Neuronal stem cell (in vitro differentiated cells): ENCODE results near the gene IFITM5.
"Not testable (repeated sequence)": the region's sequence is repeated elsewhere in the genome, so short reads cannot be mapped to it uniquely, and the experiment has no call there.

Experiments
- DNase-seq: peaks from one replicate; pipeline ENCODE4 v3.0.0-alpha.2; 2013; ENCODE audit warnings: low spot score
- H2AFZ ChIP-seq: one replicate; pipeline ENCODE4 v1.6.1; 2013; ENCODE audit warnings: mild to moderate bottlenecking, low read length, inconsistent platforms
- H2AK5ac ChIP-seq: 2 replicates; pipeline ENCODE4 v1.6.1; 2013; ENCODE audit warnings: low read depth, mild to moderate bottlenecking, inconsistent platforms, low read length, moderate library complexity, mixed read lengths
- H2BK120ac ChIP-seq: 2 replicates; pipeline ENCODE4 v1.6.1; 2013; ENCODE audit warnings: low read depth, mild to moderate bottlenecking, inconsistent platforms, low read length, moderate library complexity, mixed read lengths
- H2BK12ac ChIP-seq: one replicate; pipeline ENCODE4 v1.6.1; 2013; ENCODE audit warnings: low read length, inconsistent platforms
- H2BK15ac ChIP-seq: 2 replicates; pipeline ENCODE4 v1.6.1; 2013; ENCODE audit warnings: mild to moderate bottlenecking, low read length, inconsistent platforms, mixed read lengths
- H2BK5ac ChIP-seq: one replicate; pipeline ENCODE4 v1.6.1; 2013; ENCODE audit warnings: inconsistent platforms, mild to moderate bottlenecking, low read length, moderate library complexity
- H3K14ac ChIP-seq: one replicate; pipeline ENCODE4 v1.6.1; 2013; ENCODE audit warnings: low read length, inconsistent platforms
- H3K18ac ChIP-seq: 2 replicates; pipeline ENCODE4 v1.6.1; 2013; ENCODE audit warnings: low read length, inconsistent platforms
- H3K23ac ChIP-seq: 2 replicates; pipeline ENCODE4 v1.6.1; 2013; ENCODE audit warnings: low read depth, mild to moderate bottlenecking, mixed read lengths, low read length, inconsistent platforms; ENCODE audit not compliant: poor library complexity
- H3K27ac ChIP-seq: replicated peaks from 3 replicates; pipeline ENCODE4 v1.5.1; 2013; ENCODE audit warnings: low read length, inconsistent platforms
- H3K27me3 ChIP-seq, 3 experiments: 2 replicates each; pipeline ENCODE4 v1.6.1; 2013; ENCODE audit warnings: low read length in 3 of 3, mild to moderate bottlenecking in 2 of 3, inconsistent platforms in 1 of 3, low read depth in 1 of 3, mixed read lengths in 1 of 3, moderate library complexity in 1 of 3; ENCODE audit not compliant: control insufficient read depth in 3 of 3, insufficient read depth in 3 of 3
- H3K36me3 ChIP-seq, 2 donors: replicated peaks in 1 of 2; 2 replicates each; pipeline ENCODE4 v1.6.1; 2013; ENCODE audit warnings: low read length in 2 of 2; ENCODE audit not compliant: control insufficient read depth in 2 of 2, insufficient read depth in 2 of 2
- H3K4ac ChIP-seq: 2 replicates; pipeline ENCODE4 v1.6.1; 2013; ENCODE audit warnings: inconsistent platforms, mild to moderate bottlenecking, low read length, moderate library complexity
- H3K4me1 ChIP-seq, 2 donors: 1 replicate in 1 of 2; 2 replicates in 1 of 2; pipeline ENCODE4 v1.6.1; 2013; ENCODE audit warnings: low read length in 2 of 2, low read depth in 1 of 2; ENCODE audit not compliant: control insufficient read depth in 2 of 2, insufficient read depth in 1 of 2
- H3K4me2 ChIP-seq: one replicate; pipeline ENCODE4 v1.6.1; 2013; ENCODE audit warnings: mild to moderate bottlenecking, low read length, inconsistent platforms; ENCODE audit not compliant: insufficient read depth, poor library complexity, severe bottlenecking
- H3K4me3 ChIP-seq, 2 donors: 2 replicates each; pipeline ENCODE4 v1.5.1; 2013; ENCODE audit warnings: low read length in 2 of 2, mild to moderate bottlenecking in 2 of 2, inconsistent platforms in 1 of 2, moderate library complexity in 1 of 2
- H3K79me1 ChIP-seq: one replicate; pipeline ENCODE4 v1.6.1; 2013; ENCODE audit warnings: low read depth, mild to moderate bottlenecking, inconsistent platforms, low read length, moderate library complexity
- H3K9ac ChIP-seq: one replicate; pipeline ENCODE4 v1.6.1; 2013; ENCODE audit warnings: mild to moderate bottlenecking, low read depth, low read length, inconsistent platforms; ENCODE audit not compliant: poor library complexity
- H3K9me3 ChIP-seq, 2 donors: replicated peaks in 1 of 2; 2 replicates each; pipeline versions ENCODE3 to v1.6.1; 2013; ENCODE audit warnings: low read length in 2 of 2, mild to moderate bottlenecking in 2 of 2, inconsistent platforms in 1 of 2, low read depth in 1 of 2, mixed read lengths in 1 of 2, moderate library complexity in 1 of 2; ENCODE audit not compliant: control insufficient read depth in 2 of 2, insufficient read depth in 1 of 2
- H4K8ac ChIP-seq: one replicate; pipeline ENCODE4 v1.6.1; 2013; ENCODE audit warnings: low read depth, mild to moderate bottlenecking, inconsistent platforms, low read length, moderate library complexity
- H4K91ac ChIP-seq: one replicate; pipeline ENCODE4 v1.6.1; 2013; ENCODE audit warnings: low read length, low read depth, mild to moderate bottlenecking, inconsistent platforms; ENCODE audit not compliant: poor library complexity
- WGBS, 2 donors: extraction: QIAGEN DNeasy Blood & Tissue Kit; methylation state at CpG; one replicate each; pipeline ENCODE4 v1.1.7; 2013; ENCODE audit warnings: missing lambda C conversion rate in 2 of 2, mixed read lengths in 1 of 2; ENCODE audit not compliant: insufficient read length in 2 of 2, insufficient replicate concordance in 1 of 2; ENCODE audit errors: extremely low coverage in 2 of 2; 5-methylcytosine and 5-hydroxymethylcytosine counted together

Gene IFITM5

DNA sequence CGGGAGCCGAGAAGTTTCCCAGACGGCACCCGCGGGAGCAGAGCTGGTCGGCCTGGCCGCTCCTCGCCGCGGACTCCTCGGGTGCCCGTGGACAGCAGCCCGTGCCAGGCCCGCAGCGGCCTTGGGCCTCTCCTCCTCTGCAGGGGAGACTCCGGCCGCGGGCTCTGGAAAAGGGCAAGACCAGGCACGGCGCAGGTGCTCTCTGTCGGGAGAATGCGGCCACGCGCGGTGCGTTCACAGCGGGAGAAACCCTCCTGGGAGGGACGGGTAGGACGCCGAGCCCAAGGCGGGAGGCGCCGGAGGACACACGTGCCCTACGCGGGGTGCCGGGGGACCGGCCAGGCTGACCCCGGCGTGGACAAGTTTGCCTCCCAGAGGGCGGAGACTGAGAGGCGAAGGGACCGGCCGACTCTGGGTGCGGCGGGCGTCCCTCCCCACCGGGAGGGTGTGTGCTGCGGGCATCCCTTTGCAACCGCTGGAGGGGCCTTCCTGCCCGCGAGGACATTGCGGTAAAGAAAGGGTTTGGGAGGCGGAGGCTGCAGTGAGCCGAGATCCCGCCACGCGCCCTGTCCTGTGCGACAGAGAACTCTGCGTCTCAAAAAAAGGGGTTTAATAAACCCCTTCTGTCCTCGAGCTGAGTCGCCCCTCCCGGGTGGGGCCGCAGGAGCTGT is 16.8 kb upstream of the IFITM5 start:
- no peak for DNase-seq
- peak overlapping the region; percentile 62 for H2BK5ac ChIP-seq
- H2BK15ac ChIP-seq, result peak overlapping the region; percentile 32
- peak overlapping the region; percentile 52 to 76 for H3K4me3 ChIP-seq
- H4K8ac ChIP-seq, result no peak overlapping the region
- H3K27me3 ChIP-seq, result peaks cover 0 to 24% (median 0%) of the 10 kb centered on the region in 3 experiments
- peak overlapping the region; percentile 89 for H3K4ac ChIP-seq
- H3K14ac ChIP-seq, result peak overlapping the region; percentile 71
- H2AK5ac ChIP-seq, result peak overlapping the region; percentile 99
- H3K18ac ChIP-seq, result peak overlapping the region; percentile 95
- H2AFZ ChIP-seq, result no peak overlapping the region
- peaks cover 2% of the 10 kb centered on the region for H3K79me1 ChIP-seq
- no peak overlapping the region for H2BK120ac ChIP-seq
- H3K4me1 ChIP-seq, result peaks cover 35 to 44% of the 10 kb centered on the region in 2 donors
- peak overlapping the region; percentile 33 for H3K4me2 ChIP-seq
- H3K23ac ChIP-seq, result peak overlapping the region; percentile 97
- peaks cover 0 to 32% of the 10 kb centered on the region in 2 donors for H3K36me3 ChIP-seq
- H2BK12ac ChIP-seq, result peak overlapping the region; percentile 84
- WGBS, 2 donors, result no CpG with 5 or more reads among the region's 64 CpGs
- H3K27ac ChIP-seq, result no peak overlapping the region
- no peaks in the 10 kb centered on the region for H3K9me3 ChIP-seq
- H4K91ac ChIP-seq, result no peak overlapping the region
- no peak overlapping the region for H3K9ac ChIP-seq

DNA sequence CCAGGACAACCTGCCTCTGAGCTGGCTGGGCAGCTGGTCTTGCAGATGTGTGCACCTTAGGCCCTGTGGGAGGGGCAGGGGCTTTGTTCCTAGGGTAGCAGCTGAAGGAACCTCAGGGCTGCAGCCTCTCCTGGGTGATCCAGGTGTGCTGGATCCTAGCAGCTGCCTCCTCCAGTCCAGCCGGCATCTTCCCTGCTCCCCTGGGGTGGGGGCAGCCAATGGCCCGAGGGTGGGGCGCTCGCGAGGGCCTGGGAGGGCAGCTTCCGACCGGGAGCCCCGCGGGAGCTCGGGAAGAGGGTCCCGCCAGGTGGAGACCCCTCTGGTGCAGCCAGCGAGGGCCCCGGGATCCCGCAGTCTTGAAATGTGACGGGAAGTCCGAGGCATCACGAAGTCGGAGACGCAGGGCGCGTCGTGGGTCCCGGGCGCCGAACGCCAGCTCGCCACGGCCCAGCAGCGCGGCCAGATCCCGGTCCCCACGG is 16.2 kb upstream of the IFITM5 start:
- no peak for DNase-seq
- Histone ChIP-seq H3K79me1 (peaks cover 2% of the 10 kb centered on the region), H2BK5ac (peak overlapping the region; percentile 62), H2AFZ (no peak overlapping the region), H3K4me2 (peak overlapping the region; percentile 54), H4K91ac (no peak overlapping the region), H2BK12ac (peak overlapping the region; percentile 0), H3K9me3 (no peaks in the 10 kb centered on the region), H3K4me3 (peak overlapping the region in 1 of 2 donors; percentile 76), H2AK5ac (peak overlapping the region; percentile 99), H3K18ac (peak overlapping the region; percentile 95), H3K4ac (peak overlapping the region; percentile 89), H2BK15ac (peak overlapping the region; percentile 32), H3K36me3 (peaks cover 0 to 32% of the 10 kb centered on the region in 2 donors), H3K4me1 (peaks cover 35 to 41% of the 10 kb centered on the region in 2 donors), H3K9ac (no peak overlapping the region), H3K27ac (no peak overlapping the region), H4K8ac (no peak overlapping the region), H3K23ac (peak overlapping the region; percentile 97), H3K14ac (peak overlapping the region; percentile 71), H2BK120ac (no peak overlapping the region), H3K27me3 (peaks cover 0 to 24% (median 0%) of the 10 kb centered on the region in 3 experiments)
- no CpG with 5 or more reads among the region's 32 CpGs for WGBS, 2 donors

- H3K4me3 ChIP-seq, result peak overlapping the region; percentile 25 to 76
- WGBS, 2 donors, result no CpG with 5 or more reads among the region's 9 CpGs
Measured at GRCh38 chr11:315051-315481, 15.7 kb upstream of the IFITM5 start.

DNA sequence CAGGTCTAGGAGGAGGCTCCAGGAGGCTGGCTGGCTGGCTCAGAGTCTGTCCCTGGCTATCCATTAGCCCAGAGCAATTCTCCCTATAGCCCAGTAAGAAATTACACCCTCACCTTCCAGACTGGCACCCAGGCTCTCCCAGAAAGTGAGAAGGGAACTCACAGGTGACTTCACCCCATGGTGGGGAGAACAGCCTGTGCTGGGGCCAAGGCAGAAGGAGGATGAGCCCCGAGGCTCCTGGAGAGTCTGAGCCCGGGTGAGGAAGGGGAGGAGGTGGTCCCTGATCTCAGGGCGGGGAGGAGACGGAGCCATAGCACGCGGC is 15.2 kb upstream of the IFITM5 start:
- WGBS, 2 donors, result no CpG with 5 or more reads among the region's 6 CpGs
- H3K4me3 ChIP-seq, result peak overlapping the region; percentile 75 to 76
- DNase-seq, result not testable (repeated sequence)

More at GRCh38 chr11:315051-315481, 15.7 kb upstream of the IFITM5 start:
- Histone ChIP-seq H3K23ac (peak overlapping the region; percentile 97), H2BK120ac (no peak overlapping the region), H2BK12ac (peak overlapping the region; percentile 0), H3K4ac (no peak overlapping the region), H3K4me1 (peaks cover 32 to 39% of the 10 kb centered on the region in 2 donors), H3K14ac (no peak overlapping the region), H3K4me2 (peak overlapping the region; percentile 54), H3K9me3 (no peaks in the 10 kb centered on the region), H3K27me3 (peaks cover 0 to 24% (median 0%) of the 10 kb centered on the region in 3 experiments), H2AK5ac (peak overlapping the region; percentile 99), H2BK5ac (peak overlapping the region; percentile 62), H3K79me1 (peaks cover 2% of the 10 kb centered on the region), H2BK15ac (peak overlapping the region; percentile 32), H3K36me3 (peaks cover 0 to 32% of the 10 kb centered on the region in 2 donors), H4K91ac (peak overlapping the region; percentile 89), H3K9ac (no peak overlapping the region), H4K8ac (no peak overlapping the region), H2AFZ (no peak overlapping the region), H3K27ac (no peak overlapping the region), H3K18ac (peak overlapping the region; percentile 95)
- DNase-seq, result no peak

More for the DNA sequence above, 15.2 kb upstream of the IFITM5 start:
- not testable (repeated sequence) for H2BK120ac ChIP-seq, H2BK12ac ChIP-seq, H3K14ac ChIP-seq, H2AFZ ChIP-seq, H3K18ac ChIP-seq, H3K4ac ChIP-seq, H2BK15ac ChIP-seq, H3K79me1 ChIP-seq, H2AK5ac ChIP-seq, H4K8ac ChIP-seq, H3K27ac ChIP-seq, H3K9me3 ChIP-seq, H3K23ac ChIP-seq, H4K91ac ChIP-seq
- H3K27me3 ChIP-seq, result peaks cover 0 to 24% (median 0%) of the 10 kb centered on the region in 3 experiments
- peak overlapping the region; percentile 88 for H3K4me2 ChIP-seq
- H3K9ac ChIP-seq, result peak overlapping the region; percentile 90
- H3K4me1 ChIP-seq, result peaks cover 29 to 44% of the 10 kb centered on the region in 2 donors
- peaks cover 0 to 32% of the 10 kb centered on the region in 2 donors for H3K36me3 ChIP-seq
- H2BK5ac ChIP-seq, result peak overlapping the region; percentile 44
